NCI-H2029 (cell line): Measurements from ENCODE around the gene FMN1.

ENCODE experiments used
- DNase-seq: peaks from one replicate; lab custom pipeline; 2025; lab: John Stamatoyannopoulos, UW

The FMN1 gene

DNA sequence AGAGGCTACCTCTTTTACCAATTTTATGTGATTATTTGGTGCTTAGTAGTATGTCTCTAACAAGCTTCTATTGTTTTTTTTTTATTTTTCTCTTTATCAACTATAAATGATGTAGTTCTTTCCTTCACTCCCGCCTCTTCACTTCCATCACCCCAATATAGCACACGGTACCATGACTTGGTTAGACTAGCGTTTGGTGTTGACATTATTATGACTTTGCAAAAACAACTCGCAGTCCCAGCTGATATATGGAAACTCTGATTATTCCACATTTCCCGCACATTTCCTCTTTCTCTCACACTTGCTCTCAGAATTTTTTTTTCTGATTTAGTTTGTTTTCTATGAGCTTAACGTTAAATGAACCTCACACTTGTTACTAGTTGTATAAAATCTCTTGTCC is 314.5 kb downstream of the FMN1 start:
- DNase-seq: no peak

DNA sequence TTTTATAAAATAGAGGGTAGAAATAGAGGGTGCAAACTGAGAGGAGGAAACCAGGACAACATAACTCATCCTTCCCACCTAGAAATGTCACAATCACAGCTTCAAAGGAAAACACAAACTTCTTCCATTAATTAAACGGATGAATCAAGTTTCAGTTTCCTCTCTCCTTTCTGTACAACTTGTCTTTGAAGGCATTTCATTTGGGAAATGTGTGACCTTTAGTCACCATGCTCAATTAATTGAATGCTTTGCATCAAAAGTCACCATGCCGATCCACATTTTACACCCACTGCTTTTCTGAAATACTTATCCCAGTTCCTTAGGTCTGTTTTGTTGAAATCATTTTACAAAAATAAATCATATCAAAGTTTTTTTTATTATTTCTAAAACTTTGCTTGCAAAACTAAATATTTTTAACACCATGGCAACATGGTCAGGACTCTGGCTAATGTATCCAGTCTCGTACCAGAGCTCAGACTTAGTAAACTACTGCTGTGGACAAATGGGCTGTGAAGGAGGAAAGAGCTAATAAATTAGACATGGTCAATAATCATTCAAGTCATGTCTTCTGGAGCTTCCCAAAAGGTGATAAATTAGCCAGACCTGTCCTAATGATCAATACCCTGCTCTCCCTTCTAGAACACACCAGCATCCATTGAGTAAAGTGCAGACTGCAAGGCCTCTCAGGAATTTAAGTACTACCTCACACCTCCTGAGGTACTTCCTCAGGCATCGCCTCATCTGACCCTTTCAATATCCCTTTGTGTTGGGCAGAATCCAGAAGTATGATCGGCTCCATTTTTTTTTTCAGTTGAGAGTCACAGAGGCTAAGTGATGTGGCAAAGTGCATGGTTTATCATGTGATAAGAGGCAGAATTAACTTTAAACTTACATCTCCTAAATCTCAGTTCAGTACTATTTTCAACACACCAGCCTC is 315.4 kb downstream of the FMN1 start:
- DNase-seq: no peak

DNA sequence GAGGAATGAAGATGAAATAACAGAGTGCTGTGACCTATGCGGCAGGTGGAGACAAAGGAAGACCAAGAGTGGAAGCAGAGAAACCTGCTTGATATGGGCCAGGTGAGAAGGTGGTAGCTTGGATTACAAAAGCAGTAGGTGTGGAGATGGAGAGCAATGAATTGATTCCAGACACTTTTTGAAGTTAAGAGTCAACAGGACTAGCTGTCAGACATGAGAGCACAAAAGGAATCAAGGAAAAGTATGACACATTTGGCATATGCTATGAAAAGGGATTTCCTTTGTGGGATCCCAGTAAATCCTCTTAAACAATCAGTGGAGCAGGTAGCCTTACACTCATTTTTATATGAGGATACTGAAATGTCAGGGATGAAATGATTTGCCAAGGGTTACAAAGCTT is 316.2 kb downstream of the FMN1 start:
- DNase-seq: no peak

DNA sequence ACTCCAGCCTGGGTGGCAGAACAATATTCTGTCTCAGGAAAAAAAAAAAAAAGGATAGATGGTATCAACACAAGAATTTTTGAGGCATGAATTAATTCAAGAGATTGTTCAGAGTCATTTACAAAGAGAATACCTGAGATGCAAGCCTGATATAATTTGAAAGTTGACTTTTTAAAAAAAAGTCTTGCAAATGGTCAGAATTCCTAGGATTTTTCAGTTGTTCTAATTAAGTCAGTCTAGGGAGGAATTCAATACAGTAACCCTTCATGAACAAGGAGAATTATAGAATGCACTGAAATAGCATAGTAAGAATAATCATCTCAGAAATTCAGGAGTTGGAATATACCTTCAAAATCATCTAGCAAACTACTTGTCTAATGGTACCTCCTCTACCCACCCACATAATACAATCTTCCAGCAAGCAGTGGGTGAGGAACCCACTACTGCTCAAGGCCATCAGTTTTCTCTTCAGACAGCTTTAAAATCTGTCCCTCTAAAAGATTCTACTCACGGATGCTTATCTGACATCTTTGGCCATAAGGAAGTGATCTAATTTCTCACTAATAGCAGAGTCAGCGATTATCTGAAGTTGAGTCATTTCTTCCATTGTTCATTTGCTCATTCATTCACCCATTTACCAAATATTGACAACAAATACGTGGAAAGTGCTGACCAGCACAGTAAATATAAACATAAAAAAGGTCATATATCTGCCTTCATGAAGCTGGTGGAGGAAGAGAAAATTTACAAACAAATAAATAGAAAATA is 317.1 kb downstream of the FMN1 start:
- DNase-seq: no peak

DNA sequence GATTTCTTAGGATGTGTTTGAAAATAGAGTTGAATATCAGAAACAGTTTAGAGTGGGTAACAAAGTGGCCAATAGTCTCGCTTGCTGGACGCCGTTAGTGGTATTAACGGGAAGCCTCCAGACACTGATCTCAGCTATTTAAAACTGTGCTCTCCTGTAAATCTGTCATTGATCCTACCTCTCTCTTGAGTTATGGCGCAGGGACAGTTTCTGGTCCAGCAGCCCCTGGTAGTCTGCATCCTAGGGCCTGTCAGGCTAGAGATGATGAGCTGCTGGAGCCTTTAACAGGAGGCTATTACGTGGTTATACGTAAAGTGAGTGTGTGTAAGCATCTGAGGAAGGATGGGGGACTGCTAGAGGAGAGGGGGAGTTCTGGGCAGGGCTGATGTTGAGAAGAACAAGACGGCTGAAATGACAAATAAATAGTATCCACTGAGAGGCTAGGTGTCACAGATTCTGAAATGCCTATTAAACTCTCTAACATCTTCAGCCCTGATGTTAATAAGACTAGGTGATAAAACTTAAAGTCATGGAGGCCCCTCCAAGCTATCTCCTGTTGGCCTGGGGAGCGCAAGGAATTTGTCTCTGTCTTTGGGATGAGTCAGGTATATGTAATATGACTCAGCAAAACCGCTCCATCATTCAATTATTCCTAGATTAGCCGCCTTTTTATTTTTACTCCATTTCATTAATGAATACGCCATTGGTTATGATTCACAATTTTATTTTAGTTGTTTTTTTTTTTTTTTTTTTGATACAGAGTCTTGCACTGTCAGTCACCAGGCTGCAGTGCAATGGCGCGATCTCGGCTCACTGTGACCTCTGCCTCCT is 321.0 kb downstream of the FMN1 start:
- no peak for DNase-seq

DNA sequence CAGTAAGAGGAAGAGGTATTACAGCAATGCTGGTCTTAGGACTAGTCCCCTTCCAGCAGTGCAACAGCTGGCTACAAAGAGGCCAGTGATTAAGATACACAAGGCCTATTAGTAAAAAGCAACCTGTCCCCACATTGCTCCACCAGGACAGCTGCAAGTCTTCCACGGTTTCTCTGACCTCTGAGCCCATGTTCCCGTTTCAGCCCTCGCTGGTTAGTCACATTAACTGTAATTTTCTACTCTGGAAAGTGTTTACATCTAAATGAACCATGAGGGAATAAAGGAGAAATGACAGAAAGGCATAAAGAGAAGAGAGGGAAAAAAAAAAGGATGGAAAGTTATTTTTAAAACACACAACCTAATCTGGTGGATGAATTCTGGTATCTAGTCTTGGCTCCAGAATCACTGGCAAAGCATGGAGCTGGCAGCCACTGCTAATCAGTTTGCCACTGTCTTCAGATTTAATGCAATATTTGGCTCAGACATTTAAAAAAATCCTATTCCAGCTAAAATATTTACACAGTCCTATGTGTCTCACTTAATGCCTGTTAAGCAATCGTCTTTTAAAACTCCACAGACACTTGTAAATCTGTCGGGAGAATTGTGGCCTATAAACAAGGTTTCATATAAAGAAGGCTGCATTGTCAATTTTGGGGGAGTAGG is 321.8 kb downstream of the FMN1 start:
- no peak for DNase-seq

DNA sequence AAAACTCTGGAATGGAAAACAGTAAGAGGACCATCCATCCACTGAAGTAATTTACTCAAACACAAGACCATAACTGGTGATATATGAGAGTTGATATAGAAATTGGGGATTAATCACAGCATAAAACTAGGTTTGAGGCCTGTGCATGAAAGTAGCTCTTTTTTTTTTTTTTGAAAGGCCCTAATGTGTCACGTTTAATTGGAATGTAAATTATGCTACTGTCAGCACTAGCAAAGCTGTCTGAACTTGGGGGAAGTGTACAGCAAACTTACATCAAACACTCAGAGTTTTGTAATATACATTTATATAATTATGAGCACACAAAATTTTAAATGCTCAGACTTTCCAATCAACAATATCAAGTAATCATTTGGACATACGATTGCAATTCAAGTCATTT is 322.6 kb downstream of the FMN1 start:
- DNase-seq: no peak

DNA sequence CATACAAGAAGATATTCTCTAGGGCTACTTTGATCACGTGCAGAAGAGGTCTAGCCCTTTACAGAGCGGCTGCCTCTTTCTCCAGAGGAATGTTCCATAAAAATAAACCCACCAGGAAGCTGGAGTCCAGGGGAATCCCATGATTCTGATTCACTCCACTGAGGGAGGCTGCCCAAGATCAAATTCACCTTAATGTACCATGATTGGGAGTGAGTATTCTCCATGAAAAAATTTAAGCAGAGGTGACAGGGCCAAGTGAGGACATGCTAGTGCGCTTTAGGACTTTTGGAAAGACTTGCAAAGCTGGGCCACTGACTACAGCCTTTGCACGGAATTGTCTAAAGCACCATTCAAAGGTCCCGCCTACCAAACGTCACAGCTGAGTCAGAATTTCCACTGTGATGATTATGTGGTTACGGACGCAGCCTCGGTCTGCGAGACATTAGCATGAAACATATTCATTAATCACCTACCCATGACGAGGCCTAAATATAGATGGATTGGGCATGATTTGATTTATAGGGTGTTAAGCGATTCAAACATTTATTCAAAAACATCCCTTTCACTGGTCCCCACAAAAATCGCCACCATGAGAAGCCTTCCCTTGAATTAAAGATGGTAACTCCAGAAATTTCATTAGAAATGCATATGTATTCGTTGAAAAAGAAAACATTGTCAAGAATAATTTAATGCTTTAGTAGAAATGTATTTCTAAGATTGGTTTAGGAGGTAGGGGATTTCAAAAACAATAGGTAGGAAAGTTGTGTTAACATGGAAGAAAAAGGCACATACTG is 324.1 kb downstream of the FMN1 start:
- no peak for DNase-seq

DNA sequence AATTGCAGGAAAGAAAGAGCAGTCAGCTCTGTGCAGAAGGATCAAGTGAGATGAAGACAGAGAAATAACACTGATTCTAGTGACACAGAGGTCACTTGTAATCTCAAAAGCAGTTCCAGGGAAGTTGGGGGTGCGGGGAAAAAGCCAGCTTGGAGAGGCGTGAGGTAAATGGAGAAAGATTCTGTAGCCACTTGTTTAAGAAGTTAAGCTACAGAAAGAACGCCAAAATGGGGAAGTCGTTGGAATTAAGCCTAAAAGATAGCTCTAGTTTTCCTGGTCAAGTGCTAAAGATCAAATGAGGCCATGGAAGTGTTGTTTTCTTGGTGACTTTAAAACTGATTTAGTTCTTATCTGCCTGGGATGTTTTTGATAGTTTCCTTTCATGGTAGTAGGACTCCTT is 324.7 kb downstream of the FMN1 start:
- no peak for DNase-seq

DNA sequence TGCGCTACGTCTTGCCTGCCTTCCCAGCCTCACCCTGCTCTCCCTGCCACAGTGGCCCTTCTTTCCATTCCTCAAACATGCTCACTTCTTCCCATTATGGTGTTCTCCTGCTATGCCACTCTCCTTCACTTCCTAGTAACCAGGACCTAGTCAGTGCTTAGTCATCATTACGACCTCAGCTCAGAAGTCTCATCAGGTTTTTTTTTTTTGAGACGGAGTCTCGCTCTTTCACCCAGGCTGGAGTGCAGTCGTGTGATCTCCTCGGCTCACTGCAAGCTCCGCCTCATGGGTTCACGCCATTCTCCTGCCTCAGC is 327.2 kb downstream of the FMN1 start:
- no peak for DNase-seq

DNA sequence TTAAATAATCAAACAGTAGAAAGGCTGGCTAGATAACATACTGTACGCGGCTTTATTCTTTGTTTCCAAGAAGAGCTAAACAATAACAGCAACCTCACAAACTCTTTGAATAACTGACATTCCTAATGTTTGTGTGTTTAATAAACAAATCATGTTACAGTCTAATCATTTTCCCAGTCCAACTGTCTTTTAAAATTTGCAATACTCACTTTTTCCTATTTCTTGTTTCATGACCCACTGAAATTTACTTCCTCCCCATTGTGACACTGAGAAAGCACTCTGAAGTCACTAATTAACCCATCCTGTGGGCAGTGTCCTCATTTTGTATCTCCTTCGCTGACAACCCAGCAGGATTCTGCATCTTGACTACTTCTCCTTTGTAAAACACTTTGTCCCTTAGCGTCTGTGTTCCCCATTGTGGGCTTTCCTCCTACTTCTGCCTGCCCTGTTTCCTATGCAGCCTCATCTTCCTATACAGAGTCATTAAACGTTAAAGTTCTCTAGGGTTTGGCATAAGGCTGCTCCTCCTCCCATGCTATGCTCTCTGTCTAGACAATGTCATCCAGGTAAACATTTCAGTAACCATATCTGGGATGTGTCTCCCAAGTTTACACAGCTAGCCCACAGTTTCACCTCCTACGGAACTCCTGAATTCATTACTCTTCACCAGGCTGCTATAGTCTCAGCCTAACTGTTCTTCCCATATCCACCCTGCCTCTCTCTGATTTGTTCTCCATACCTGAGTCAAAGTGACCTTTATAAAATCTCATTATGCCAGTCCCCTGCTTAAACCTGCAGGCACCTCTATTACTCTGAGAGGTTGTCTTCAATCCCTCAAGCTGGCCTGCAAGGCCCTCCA is 327.8 kb downstream of the FMN1 start:
- no peak for DNase-seq

DNA sequence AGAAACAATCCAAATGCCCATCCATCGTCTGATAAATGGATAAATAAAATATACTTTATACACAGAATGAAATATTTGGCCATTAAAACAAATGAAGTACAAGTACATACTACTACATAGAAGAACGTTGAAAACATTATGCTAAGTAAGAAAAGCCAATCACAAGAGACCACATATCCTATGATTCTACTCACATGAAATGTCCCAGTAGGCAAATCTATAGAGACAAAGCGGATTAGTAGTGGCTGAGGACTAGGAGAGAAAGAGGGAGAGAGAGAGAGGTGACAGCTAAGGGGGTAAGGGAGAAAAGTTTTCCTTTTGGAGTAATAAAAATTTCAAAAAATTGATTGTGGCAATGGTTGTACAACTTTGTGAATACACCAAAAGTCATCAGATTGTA is 329.7 kb downstream of the FMN1 start:
- no peak for DNase-seq

DNA sequence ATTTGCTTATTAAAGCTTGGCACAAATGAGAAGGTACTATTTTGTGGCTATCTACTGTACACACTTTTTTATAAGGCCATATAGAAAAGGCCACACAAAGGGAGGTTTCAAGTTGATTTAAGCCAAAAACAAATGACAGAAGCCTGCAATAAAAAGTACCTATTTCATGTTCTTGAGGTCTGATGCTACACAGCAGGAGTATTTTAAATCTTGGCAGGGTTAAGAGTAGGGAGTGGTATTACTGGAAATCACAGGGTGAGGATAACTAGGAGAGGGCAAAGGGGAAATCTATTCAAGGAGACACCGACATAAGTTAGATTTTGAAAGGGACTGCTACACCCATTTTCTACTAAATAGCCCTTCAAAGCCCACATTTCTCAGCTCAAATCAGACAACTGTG is 330.5 kb downstream of the FMN1 start:
- no peak for DNase-seq

DNA sequence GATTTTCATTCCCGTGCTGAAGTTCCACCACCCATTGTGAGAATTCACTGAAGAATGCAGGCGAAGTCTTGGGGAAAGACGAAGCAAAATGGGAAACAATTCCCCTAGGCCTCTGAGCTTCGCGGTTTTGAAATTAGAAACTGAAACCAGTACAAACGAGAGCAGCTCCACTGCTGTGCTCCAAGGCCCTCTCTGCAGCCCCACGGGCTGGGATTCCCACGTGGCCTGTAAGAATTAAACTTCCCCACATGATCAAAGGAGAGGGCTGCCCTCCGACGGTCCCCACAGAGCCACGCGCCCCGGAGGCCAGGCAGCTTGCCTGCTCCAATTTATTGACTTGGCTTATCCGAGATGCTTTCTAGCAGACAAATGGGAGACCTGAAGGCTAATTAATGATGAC is 332.8 kb downstream of the FMN1 start:
- no peak for DNase-seq

DNA sequence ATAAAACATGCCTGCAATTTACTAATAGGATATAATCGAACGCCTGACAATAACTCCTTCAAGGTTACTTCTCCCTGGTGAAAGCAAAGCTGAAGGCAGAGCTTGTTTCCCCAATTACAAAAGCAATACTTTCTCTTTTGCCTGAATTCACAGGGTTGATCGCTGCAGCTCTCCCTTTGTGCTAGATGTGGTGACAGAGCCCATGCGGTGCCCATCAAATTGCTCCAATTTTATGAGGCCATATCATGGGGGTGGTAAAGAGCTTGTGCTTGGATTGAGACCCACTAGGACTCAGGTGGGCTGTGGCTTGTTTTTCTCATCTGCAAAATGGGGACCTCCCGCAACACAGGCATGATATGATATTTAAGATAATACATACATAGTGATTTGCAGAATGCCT is 333.3 kb downstream of the FMN1 start:
- DNase-seq: no peak

DNA sequence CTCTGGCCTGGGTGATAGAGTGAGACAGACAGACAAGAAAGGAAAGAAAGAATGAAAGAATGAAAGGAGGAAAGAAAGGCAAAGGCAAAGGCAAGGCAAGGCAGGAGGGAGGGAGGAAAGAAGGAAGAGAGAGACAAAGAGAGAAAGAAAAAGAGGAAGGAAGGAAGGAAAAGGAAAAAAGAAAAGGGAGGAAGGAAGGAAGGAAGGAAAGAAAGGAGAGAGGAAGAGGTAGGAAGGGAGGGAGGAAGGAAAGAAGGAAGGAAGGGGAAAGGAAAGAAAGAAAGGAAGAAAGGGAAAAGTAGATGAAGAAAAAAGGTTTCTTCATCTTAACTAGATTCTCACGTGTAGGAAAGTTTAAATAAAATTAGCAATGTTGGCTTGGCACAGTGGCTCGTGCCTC is 334.5 kb downstream of the FMN1 start:
- no peak for DNase-seq

DNA sequence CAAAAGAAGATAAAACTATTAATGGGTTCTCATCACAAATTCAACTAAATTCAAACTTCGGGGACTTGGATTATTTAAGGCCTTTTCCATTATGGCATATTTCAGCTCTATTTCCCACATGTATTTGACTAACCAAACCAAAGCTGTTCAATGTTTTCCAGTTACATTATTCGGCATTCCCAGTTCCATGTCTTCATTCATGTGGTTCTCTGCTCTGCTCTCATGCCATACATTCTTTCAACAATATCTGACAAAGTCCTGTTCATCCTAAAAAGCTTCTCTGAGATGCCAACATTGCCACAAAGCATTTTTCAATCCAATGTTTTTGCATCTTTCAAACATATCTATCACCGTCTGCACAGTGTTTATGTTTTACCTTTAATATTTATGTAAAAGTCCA is 335.3 kb downstream of the FMN1 start:
- no peak for DNase-seq

DNA sequence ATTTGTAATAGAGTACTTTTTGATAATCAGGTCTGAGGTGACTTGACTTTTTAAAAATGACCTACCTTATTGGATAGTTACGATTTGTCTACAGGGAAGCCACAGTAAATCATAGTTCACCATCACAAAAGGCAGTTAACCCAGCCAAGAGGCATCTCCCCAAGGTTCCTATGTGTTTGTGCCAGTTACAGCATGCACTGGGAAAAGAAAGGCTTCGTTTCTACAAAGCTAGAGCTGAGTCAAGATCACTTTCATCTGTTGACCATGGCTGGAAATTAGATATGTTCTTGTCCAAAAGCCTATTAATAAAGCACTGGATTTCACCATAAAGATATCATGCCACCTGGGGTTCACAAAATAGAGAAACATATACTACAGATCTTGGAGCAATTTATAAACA is 336.8 kb downstream of the FMN1 start:
- no peak for DNase-seq

DNA sequence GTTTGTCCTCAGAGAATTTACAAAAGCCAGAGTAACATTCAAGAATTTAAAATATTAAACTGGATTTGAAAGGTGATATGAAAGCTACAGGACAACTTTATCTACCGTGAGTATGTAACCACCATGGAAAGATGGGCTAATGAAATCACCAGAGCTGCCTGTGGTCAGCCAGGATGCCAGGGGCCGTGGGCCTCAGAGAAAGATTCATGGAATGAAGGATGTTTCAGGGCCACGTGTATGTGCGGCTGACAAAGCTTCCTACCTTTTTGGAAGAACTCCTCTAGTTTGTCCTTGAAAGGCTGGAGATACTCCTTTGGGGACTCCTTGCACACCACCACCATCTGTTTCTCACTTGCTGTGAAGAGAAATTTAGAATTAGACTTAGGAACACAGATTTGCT is 337.8 kb downstream of the FMN1 start:
- DNase-seq: no peak

DNA sequence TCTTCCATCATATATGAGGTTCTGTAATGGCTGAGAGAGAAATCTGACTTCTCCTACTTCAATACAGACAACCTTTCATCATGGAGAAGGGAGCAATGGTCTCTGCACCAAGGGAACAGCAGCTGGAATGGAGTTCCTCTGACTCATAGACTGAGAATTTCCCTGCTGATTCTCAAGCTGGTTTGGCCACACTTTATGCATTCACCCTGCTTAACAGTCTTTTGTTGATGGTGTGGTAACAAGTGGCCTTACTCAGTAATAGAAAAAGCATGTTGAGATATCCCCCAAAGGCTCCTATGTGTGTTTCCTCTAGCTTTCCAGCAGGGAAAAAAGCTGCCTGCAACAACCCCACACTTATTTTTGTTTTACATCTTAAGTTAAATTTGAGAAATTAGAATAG is 338.6 kb downstream of the FMN1 start:
- DNase-seq: no peak
